ENCODE data around the gene ITGA2B.
"Not testable (repeated sequence)": the region's sequence is repeated elsewhere in the genome, so short reads cannot be mapped to it uniquely, and the experiment has no call there.

ITGA2B gene

GRCh38 chr17:44351961-44352827, 37.3 kb downstream of the ITGA2B start:
- DNase-seq, result no peak

DNA sequence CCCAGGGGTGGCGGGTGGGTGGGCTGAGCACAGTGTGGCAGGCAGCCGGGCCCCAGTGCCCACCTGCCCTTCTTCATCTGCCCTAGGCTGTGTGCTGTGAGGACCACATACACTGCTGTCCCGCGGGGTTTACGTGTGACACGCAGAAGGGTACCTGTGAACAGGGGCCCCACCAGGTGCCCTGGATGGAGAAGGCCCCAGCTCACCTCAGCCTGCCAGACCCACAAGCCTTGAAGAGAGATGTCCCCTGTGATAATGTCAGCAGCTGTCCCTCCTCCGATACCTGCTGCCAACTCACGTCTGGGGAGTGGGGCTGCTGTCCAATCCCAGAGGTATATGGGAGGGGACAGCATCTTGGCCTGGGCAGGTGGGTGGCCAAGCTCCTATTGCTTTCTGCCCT, 38.0 kb downstream of the ITGA2B start:
- no peak for DNase-seq

DNA sequence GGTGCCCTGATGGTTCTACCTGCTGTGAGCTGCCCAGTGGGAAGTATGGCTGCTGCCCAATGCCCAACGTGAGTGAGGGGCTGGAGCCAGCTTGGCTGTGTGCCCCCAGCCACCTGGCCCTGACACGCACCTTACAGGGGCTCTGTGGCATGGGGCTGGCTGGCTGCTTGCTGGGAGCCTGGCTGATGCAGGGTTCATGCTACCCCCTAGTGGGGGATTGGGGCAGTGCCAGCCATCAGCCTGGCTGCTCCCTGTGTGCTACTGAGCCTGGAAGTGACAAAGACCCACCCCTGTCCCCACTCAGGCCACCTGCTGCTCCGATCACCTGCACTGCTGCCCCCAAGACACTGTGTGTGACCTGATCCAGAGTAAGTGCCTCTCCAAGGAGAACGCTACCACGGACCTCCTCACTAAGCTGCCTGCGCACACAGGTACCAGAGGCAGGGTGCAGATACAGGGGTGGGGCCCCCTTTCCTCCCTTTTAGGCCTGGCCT, 38.7 kb downstream of the ITGA2B start:
- peak; percentile 26 to 29 for DNase-seq

- DNase-seq, result no peak
Measured at GRCh38 chr17:44349553-44350070, 39.8 kb downstream of the ITGA2B start.

GRCh38 chr17:44348988-44349364, 40.5 kb downstream of the ITGA2B start:
- no peak for DNase-seq

GRCh38 chr17:44348234-44348987, 41.0 kb downstream of the ITGA2B start:
- peak; percentile 29 to 72 for DNase-seq

GRCh38 chr17:44347206-44348055, 42.0 kb downstream of the ITGA2B start:
- not testable (repeated sequence) for DNase-seq

DNA sequence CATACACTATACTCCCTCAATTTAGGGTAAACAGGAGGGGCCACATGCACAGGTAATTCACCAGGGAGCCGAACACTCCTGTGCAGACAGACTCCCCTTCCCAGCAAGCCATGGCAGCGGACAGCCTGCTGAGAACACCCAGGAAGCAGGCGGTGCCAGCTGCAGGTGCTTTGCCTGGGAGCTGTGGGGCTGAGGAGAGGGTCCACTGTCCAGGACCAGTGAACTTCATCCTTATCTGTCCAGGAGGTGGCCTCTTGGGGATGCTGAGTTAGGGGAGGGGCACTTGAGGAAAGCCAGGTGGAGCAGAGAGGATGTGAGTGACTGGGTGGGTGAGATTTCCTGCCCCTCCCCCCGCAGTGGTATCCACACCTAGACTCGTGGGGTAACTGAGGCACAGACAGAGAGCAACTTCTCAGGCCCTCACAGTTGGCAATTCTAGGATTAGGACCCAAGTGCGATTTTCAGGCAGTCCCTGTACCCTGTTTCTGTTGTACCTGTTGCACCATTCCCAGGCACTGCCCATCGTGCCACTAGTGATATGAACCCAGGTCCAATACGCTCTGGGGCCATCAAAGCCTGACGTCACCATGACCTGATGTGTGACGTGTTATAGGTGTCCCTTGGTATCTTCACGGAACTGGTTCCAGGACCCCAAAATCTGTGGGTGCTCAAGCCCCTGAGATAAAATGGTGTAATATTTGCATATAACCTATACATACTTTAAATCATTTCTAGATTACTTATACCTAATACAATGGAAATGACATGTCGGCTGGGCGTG, 43.2 kb downstream of the ITGA2B start:
- DNase-seq, result no peak

GRCh38 chr17:44345454-44346026, 43.9 kb downstream of the ITGA2B start:
- DNase-seq, result peak; percentile 45 to 67

- DNase-seq, result peak; percentile 67 to 91
Measured at GRCh38 chr17:44344939-44345453, 44.5 kb downstream of the ITGA2B start, which contains the start of gene GRN. GRN (plus strand) TSS chr17:44345302; CDS start chr17:44349165, 3,863 bp downstream.

GRCh38 chr17:44343510-44344209, 45.8 kb downstream of the ITGA2B start:
- DNase-seq, result no peak

GRCh38 chr17:44340553-44340952, 48.9 kb downstream of the ITGA2B start:
- DNase-seq, result not testable (repeated sequence)

DNA sequence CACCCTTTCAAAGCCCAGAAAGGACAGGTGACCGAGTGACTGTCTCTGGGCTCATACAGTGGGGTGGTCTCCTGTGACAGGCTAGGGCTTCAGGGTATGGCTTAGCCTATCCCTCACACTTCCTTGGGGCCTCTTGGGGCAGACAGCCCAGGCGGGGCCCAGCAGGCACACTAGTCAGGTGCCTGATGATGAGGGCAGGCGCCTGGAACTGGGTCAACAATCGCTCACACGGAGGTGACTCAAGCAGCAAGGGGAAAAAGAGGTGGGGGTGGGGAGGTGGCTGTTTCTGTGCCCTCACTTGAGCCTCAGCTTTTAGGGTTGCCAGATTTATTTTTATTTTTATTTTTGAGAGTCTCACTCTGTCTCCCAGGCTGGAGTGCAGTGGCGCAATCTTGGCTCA, 50.7 kb downstream of the ITGA2B start:
- DNase-seq, result no peak

- no peak for DNase-seq
Measured at GRCh38 chr17:44335968-44336367, 53.5 kb downstream of the ITGA2B start.

GRCh38 chr17:44335564-44335963, 53.9 kb downstream of the ITGA2B start:
- no peak for DNase-seq

DNA sequence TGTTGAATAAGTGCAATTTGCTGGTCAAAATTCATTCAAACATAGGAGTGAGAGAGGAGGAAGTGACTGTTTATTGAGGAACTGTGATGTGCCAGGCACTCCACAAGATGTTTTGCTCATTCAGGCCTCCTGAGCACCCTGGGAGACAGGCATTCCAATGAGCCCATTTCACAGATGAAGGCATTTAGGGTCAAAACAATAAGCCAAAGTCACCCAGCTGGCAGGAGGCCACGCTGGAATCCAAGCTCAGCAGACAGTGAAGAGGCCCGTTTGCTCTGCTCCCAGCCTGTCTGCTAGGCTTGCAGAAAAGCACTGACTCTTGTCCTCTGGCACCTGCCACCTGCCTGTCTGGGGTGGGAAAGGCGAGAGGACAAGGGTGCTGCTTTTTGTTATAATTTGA, 54.7 kb downstream of the ITGA2B start:
- DNase-seq, result no peak

GRCh38 chr17:44334315-44334714, 55.1 kb downstream of the ITGA2B start:
- no peak for DNase-seq

- DNase-seq, result no peak
Measured at GRCh38 chr17:44333371-44333770, 56.1 kb downstream of the ITGA2B start.

- peak; percentile 31 to 52 for DNase-seq
Measured at GRCh38 chr17:44331249-44331760, 58.1 kb downstream of the ITGA2B start.

DNA sequence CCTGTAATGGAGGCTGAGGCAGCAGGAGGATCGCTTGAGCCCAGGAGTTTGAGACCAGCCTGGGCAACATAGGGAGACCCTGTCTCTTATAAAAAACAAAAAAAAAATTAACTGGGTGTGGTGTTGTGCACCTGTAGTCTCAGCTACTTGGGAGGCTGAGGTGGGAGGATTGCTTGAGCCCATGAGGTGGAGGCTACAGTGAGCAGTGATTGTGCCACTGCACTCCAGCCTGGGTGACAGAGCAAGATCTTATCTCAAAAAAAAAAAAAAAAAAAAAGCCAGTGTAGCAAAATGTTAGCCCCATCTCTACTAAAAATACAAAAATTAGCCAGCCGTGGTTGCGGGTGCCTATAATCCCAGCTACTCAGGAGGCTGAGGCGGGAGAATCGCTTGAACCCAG, 59.2 kb downstream of the ITGA2B start:
- DNase-seq, result not testable (repeated sequence)
